Fibroblast of the conjunctiva (primary cell): Measurements from ENCODE around the gene ESRRB.
A peak's percentile ranks its signal among the peaks of the same experiment; 100 is the strongest.

Source experiments
- DNase-seq: peaks from one replicate; pipeline ENCODE4 v3.0.0-alpha.2; 2010; ENCODE audit warnings: low read depth

Gene ESRRB

GRCh38 chr14:76375947-76376404 is at the start of gene ESRRB:
Gene ESRRB (plus strand): TSS chr14:76376137. CDS start chr14:76376402, 265 bp downstream.
- DNase-seq: no peak

GRCh38 chr14:76326918-76327689 is 48.8 kb upstream of the ESRRB start:
- DNase-seq: no peak

DNA sequence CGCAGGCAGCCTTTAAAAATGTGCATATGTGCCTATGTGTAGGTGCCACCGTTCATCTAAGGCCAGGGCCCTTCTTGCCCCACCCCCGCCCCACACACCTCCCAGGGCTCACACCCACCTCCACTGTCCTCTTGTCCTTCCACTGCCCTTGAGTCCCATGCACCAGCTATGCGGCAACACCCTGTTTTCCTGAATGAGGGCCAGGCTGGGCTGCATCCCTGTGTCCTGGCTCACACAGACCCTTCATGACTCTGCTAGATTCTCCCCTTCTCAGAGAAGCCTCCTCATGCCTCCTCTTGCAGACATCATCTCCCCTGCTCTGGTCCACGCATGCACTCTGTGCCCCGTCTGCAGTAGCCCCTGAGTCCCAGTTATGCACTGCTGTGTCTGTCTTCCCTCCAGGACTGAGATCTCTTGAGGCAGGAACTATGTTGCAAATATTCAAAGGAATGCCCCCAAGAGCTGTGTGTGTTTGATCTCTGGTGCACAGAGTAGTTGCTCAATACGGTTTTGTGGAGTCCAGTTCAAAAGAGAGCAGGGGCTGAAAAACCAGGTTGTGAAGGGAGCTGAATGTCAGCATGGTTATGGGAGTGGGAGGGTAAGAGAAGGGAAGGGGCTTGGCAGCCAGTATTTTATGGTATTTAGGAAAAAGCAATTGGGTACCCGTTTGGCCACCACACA is 47.3 kb upstream of the ESRRB start:
- DNase-seq: no peak

GRCh38 chr14:76329154-76329928 is 46.6 kb upstream of the ESRRB start:
- DNase-seq: no peak

- no peak for DNase-seq
Measured at GRCh38 chr14:76329951-76330350, 46.0 kb upstream of the ESRRB start.

GRCh38 chr14:76330411-76331327 is 45.3 kb upstream of the ESRRB start:
- DNase-seq: no peak

GRCh38 chr14:76331328-76332011 is 44.5 kb upstream of the ESRRB start:
- no peak for DNase-seq

- DNase-seq: no peak
Measured at GRCh38 chr14:76333664-76334063, 42.3 kb upstream of the ESRRB start.

GRCh38 chr14:76334316-76334715 is 41.6 kb upstream of the ESRRB start:
- no peak for DNase-seq

- no peak for DNase-seq
Measured at GRCh38 chr14:76336876-76337275, 39.1 kb upstream of the ESRRB start.

- no peak for DNase-seq
Measured at GRCh38 chr14:76337635-76338545, 38.0 kb upstream of the ESRRB start.

DNA sequence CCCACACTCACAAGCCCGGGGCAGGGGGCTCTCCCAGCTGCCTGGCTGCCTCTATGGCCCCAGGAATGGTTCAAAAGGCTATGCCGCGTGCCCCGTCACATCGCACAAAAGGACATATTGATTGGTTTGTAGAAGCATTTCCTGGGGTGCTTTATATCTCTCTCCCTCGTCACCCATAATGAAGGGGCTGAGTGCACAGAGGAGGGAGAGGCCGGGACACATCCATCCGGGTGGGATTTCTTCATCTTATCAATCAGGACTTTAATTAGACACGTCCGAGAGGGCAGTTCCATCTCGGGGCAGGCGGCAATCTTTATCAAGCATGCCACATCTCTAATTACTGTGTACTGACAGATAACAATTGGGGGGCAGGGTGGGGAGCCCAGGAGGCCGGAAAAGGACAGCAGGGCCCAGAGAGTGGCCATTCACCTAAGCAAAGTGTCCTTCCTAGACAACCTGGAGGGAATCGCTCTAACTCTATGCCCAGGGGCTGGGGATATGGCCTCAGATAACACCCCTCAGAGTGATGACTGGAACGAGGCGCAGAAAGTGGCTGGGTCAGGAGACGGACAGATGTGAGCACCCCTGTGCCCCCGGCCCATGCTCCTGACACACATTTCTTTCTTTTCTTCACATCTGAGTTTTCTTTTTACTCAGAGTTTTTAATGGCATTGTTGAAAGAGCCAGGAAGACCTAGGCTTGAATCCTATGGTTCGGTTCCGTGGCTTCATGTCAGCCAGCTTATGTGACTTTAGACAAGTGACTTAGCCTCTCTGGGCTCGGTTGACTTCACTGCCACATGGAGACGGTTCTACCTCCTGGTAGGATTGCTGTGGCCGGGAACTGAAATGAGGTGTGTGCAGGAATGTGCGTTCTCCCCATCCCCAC is 36.0 kb upstream of the ESRRB start:
- DNase-seq: no peak

DNA sequence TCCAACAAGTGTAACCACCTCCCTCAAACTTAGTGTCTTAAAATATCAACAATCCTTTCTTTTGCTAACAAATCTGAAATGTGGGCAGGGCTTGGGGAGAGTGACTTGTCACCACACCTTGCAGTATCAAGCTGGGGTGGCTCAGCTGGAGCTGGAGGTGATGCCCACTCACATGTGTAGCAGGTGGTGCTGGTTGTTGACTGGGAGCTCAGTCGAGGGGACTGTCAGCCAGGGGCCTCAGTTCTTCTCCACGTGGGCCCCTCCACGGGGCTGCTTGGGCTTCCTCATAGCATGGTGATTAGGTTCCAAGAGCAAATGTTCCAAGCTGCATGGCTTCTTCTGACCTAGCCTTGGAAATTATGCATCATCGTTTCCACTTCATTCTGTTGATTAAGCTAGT is 32.6 kb upstream of the ESRRB start:
- DNase-seq: no peak

DNA sequence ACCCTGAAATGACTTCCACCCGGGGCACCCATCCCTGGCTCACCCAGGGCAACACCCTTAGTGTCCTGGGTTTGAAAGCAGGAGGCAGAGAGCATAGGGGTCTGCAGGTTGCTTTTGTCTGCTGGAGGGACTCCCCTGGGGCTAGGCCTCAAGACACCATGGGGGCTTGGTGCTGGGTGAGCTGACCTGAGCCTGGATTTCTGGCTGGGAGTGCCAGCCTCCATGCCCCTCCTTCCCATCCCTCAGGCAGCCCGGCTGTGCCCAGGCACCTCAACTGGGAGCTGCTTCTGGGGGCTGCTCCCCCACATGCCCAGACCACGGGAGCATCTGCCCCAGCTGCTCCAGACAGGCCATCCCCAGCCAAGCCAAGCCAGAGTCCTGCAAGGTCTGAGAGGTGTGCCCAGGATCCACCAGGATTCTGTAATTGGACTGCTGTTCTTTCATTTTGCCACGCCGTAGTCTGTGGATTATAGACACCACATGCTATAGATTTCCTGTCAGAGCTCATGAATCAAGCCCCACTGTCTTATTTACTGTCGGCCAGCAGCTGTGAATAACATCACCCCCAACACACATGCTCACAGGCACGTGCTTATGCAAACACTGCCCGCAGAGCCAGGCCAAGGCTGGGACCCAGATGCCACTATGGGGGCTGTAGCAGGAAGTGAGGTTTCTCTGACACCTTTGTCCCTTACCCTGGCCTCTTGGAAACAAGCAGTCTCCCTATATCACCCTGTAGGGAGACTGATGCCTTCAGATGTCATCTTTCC is 29.4 kb upstream of the ESRRB start:
- no peak for DNase-seq

DNA sequence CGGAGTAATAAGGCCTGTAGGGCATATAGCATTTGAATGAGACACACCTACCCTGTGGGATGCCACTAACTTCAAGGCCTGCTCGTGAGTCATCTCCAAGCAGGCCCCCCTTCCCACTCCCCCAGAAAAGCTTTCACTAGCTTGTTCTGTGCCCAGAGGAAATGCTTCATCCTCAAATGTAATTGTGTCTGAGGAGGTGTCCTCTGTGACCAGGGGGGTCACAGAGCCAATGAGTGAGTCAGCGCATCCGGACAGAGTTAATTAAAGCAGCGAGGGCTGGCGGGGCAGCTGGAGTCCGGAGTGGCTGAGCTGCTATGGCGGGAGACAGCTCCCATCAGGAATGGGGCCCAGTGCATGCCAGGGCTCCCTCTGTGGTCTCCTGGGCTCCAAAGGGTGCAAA is 27.0 kb upstream of the ESRRB start:
- peak; percentile 6 for DNase-seq

DNA sequence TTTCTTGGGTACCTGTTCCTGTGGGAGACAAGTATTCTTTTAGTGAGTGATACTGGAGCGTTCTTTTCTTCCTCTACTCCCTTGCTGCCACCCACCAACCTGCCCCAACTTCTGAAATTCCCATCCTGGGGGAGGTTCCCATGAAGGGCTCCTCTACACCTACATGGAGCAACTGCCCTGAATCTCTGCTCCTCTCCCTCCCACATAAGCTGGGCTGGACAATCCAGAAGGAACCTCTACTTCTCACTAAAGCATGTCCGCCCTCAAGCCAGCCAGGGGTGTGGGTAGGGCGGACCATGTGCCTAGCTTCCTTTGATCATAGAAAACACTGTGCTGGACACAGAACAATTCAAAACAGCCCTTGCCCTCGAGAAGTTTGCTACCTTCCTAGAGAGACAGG is 25.9 kb upstream of the ESRRB start:
- no peak for DNase-seq

GRCh38 chr14:76350671-76351070 is 25.3 kb upstream of the ESRRB start:
- no peak for DNase-seq

DNA sequence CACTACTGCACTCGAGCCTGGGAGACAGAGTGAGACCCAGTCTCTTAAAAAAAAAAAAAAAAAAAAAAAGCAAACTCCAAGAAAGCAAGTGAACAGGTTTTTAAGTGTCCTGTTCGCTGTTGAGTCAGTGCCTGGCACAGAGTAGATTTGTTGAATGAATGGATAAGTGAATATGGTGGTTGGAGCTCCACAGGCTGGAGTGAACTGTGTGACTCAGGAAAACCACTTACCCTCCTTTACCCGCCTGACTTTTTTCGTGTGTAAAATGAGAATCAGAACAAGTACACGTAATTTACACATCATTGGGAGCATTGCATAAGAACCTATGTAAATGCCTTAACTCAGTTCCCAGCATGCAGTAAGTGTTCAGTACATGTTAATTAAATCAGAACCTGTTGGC is 24.0 kb upstream of the ESRRB start:
- DNase-seq: no peak
